CD4-positive, alpha-beta T cell treated with Interferon gamma for 1 hour (primary cell): ENCODE measurements around the gene TMTC1.
"Not testable (repeated sequence)": the region's sequence is repeated elsewhere in the genome, so short reads cannot be mapped to it uniquely, and the experiment has no call there.

ENCODE experiments used
- DNase-seq: peaks from one replicate; pipeline ENCODE4 v3.0.0-alpha.2; 2020

The TMTC1 gene

DNA sequence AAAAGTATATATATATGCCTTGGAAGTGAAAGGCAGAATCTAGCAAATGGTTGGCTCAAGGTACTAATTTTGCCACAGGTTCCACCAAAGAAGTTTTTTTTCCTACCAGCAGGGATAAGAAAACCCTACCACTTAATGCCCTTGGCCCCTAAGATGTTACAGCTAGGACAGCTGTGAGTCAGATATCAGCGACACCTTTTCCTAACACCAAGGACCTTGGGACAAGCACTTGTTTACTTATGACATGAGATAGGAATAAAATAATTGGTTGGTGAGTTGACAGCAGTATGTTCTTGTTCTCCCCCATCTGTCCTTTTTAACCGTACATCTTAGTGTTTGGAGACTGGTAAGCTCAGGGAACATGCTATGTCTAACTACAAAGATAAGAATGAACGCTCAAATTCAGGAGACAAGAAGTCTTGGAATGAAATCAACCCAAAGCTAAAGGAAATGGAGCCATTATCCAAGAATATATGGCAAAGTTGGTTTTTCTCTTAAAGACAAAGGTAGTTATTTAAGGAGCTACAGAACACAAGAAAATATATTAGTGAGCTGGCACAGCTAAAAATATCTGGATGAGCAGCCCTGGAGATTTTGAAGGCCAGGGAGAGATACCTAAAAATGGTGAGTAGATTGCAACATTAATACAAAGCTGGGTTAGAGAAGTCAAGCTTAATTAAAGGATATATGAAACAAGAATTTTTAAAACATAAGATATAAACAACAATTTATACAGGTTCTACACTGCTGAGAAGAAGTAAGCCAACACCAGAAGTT lies 126.8 kb downstream of the TMTC1 start:
- DNase-seq, result no peak

DNA sequence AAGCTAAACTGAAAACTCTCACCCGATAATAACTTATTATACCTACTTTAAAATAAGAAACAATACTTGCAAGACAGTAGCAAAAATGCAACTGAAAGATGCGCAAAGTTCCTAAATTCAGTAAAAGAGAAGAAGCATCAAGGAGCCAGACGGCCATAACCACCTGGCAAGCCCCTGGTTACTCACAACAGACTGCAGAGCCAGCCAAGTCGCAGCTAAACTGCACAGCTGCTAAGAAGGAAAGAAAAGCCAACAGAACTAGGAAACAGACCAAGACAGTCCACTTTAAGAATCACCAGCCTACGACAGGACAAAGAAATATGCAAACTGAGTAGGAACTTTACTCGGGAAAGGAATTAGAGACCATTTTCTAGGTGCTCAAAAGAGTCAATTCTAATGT lies 127.9 kb downstream of the TMTC1 start:
- DNase-seq, result no peak

DNA sequence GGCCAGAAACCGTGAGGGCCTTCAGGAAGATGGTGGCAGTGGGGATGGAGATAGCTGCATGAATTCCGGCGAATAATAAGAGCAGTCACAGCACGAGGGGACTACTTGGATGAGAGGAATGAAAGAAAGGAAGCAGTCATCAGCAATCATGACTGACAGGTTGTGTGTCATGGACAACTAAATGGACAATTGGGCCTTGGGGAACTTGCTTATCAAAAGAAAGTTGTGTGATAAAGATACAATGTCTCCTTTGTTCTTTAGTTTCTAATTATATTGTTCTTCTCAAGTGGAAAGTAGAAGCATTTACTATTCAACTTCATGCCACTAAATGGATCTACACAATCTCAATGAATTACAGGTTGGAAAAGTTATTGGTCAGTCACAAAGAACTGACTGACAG lies 130.5 kb downstream of the TMTC1 start:
- no peak for DNase-seq

DNA sequence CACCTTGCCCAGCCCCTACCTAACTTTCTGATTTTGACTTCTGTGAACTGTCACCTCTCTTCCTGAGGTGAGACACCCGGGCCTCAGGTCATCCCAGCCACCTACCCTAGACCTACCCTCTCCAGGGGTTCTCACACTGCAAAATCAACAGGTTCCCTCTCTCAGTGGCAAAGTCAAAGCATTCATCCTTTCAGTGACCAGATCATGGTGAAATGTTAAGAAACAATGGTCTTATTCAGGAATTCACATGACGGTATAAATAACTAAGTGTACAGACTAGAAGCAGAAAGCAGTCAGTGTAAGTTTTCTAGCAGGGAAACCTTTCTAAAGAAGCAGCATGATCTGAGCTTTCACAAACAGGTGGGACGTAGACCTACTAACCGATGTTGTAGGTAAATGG lies 133.4 kb downstream of the TMTC1 start:
- no peak for DNase-seq

DNA sequence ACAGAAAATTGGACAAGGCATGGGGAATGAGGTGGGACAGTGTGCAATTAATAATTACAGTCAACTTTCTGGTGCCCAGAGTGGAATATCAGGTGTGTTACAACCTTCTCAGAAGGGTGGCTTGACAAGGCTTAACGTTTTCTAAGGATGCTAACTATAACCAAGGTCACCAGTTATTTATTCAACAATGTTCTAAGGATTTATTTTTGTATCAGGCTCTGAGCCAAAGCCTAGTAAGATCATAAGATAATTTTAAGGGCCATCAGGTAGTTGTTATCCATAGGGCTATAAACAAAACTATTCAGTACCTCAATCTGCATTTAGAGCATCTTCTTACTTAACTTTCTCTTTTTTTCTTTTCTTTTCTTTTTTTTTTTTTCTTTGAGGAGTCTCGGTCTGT lies 134.0 kb downstream of the TMTC1 start:
- DNase-seq, result no peak

DNA sequence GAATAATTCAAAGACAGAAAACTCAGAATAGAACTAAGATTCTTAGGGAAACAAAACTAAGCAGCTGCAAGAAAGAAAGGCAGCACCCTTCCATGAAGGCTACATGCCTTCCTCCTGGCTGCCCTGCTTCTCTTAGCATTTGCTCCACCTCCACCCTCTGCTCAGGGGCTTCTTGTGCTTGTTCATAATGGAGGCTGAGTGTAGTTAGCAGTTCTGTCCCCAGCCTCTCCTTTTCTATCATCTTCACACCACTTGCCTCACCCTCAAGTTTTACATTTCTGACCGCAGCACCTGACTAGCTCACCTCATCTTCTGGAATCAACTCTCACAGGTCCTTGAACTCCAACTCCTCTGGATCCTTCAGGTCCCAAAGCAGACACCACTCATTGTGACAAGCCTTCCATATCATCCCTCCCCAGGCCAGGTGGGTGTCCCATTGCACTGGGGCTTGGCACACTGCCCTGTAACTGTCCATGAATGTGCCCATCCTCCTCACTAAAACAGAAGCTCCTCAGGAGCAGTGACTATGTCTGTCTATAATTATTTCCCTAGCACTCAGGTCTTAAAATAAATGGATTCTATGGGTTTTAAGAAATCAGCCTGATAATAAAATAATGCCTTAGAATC lies 139.1 kb downstream of the TMTC1 start:
- no peak for DNase-seq

DNA sequence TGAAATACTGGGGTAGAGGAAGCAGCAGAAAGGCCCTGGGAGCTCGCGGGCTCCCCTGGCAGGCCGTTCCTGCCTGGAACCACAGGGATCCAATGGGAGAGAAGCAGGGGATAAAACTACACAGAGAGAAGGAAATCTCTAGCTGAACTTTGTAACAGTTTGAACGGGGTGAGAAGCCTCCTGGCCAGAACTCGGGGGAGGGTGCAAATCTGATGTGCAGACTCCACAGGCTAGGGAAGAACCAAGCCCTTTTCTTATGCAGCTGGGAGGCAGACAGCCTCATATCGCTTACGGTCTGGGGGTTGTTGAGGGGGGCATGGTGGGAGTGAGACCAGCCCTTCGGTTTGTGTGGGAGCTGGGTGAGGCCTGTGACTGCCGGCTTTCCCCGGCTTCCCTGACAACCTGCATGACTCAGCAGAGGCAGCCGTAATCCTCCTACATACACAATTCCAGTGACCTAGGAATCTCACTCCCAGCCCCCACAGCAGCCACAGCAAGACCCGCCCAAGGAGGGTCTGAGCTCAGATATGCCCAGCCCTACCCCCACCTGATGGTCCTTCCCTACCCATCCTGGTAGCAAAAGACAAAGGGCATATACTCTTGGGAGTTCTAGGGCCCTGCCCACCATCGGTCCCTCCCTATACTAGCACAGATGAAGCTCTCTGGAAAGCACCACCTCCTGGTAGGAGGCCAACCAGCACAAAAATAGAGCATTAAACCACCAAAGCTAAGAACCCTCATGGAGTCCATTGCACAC lies 143.0 kb downstream of the TMTC1 start:
- DNase-seq, result no peak

DNA sequence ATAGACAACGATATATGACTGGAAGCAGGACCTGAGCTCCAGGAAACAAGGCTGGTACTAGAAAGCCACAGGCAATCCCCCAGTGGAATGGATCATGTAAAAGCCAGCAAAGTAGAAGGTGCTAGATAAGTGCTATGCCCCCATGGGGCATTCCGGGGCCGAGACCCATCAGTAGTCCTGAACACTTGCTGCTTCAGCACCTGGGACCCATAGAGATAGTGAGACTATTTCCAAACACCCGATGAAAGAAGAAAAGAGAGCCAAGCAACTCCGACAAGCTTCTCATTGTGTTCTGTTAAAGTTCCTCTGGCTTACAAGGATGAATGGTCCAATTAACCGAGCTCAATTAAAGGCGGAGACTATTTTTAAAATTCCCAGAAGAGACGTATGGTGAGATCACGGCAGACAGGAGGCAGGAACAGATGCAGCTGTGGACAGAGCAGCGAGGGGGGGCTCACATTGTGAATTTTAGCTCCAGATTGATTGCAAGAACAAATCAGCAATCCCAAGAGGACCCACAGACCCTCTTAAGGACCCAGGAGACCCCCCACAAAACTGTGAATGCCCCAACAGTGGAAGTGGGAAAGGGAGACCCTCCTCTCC lies 143.7 kb downstream of the TMTC1 start:
- DNase-seq, result no peak

DNA sequence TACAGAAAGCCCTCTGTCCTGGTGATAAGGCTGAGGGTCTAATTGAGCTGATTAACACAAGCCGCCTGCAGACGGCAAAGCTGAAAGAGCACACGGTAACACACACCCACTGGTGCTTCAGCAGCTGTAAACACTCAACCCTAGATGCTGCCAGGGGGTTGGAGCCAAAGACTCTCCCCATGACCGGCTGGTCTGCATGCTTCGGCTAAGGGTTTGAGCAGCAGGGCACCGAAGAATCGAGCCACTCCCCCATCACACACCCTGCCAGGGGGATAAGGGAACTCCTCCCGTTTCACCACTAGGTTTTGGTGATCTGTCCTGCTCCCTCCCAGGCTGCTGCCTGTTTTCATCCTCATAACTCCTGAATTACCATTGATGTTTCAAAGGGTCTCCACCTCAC lies 145.2 kb downstream of the TMTC1 start:
- DNase-seq, result no peak

DNA sequence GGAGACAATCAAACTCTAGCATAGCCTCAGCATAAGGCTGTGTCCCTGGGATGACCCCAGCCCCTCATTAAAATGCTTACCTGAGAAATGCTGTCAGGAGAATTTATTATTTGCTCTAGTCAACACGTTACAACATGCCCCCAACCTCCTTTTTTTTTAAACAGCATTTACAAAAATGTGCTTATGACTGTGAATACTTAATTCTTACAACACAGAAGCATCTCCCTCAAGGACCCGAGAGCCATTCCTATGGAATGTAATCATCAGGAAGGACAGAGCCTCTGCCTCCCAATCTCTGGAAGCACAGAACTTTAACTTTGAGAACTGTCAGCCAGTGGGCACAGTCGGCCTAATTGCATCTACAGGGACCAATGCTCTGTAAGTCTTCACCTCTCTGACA lies 149.7 kb downstream of the TMTC1 start:
- DNase-seq, result no peak

DNA sequence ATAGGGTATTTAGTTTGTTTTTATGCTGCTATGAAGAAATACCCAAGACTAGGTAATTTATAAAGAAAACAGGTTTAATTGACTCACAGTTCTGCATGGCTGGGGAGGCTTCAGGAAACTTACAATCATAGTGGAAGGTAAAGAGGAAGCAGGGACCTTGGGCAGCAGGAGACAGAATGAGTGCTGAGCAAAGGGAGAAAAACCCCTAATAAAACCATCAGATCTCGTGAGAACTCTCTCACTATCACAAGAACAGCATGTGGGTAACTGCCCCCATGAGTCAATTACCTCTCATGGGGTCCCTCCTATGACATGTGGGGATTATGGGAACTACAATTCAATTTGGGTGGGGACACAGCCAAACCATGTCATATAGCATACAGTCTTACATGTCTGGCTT lies 153.6 kb downstream of the TMTC1 start:
- DNase-seq, result not testable (repeated sequence)

DNA sequence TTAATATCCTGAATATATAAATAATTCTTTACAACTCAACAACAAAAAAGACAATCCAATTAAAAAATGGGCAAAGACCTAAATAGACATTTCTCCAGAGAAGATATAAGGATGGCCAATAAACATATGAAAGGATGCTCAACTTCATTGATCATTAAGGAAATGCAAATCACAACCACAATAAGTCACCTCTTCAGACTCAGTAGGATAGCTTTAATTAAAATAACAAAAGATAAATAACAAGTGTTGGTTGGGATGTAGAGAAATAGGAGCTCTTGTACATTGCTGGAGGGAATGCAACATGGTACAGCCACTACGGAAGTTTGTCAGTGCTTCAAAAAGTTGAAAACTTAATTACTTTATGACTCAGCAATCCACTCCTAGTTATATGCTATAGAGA lies 156.5 kb downstream of the TMTC1 start:
- DNase-seq, result no peak

DNA sequence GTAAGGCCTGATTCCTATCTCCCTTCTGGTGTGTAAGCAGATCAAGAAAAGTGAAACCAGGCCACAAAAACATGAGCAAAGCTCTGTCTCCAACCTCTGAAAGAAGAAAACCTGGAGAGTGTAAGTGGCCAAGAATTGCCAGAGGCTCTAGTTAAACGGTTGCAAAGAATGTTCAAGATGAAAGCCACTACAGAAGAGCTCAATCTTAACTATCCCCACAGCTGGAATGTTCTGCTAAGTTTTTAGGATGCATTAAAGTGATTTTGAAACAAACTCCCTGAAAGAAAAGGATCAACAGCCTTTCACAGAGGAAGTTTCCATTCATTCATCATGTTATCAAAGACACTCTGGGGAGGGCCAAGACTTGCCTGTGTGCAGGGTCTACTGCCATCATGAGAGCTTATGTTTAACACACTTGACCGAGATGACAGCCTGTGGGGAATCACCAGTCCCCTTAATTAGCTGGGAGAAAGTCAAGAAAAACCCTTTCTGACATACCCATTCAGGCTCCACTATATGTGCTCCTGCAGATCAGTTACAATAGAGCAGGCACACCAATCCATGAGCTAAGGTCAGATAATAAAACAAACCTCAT lies 158.3 kb downstream of the TMTC1 start:
- no peak for DNase-seq

DNA sequence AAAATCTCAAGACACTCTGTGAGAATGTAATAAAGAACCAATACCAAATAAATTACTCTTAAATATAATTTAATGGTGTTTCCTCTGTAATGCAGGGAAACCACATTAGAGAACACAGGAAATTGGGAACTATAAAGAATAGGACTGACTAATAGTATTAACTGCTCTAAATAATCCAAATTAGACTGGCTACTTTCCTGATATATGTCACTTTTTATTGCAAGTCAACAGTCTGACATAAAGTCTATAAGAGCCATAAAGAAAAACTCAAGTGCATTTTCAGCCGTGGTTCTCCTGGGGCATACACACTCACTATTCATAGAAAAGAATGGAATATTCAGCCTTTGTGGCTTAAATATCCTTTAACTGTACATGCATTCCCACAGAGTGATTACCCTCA lies 161.5 kb downstream of the TMTC1 start:
- no peak for DNase-seq

DNA sequence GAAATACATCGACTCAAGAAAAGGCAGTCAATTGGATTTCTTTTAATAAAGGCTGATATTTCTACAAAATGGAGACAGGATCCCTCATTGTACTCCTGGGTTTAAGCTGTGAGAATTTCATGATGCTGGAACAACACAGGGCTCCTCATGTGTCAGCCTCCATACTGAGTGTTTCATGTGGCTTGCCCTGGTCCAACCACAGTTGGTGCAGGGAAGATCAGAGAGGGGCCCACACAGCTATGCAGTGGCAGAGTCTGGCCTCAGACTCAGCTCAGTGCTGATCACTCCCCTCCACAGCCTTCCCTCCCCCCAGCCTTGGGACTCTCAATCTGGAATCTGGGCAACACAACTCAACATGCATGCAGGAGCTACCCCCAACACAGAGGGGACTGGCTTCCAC lies 163.7 kb downstream of the TMTC1 start:
- DNase-seq, result no peak

DNA sequence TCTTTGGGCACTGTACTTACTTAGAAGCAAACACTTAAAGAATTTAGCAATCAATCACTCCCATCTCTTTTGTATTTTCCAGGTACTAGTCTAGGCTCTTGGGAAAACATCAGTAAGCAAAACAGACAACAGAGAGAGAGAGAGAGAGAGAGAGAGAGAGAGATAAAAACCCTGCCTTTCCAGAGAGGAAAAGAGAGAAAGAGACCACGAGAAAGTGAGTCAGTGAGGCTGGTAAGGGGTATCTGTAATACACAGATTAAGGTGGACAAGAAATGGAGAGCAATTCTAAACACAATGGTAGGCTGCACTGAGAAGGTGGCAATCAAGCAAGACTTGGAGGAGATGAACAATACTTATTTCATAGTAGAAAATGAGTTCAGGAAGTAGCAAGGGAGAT lies 166.3 kb downstream of the TMTC1 start:
- DNase-seq, result no peak

DNA sequence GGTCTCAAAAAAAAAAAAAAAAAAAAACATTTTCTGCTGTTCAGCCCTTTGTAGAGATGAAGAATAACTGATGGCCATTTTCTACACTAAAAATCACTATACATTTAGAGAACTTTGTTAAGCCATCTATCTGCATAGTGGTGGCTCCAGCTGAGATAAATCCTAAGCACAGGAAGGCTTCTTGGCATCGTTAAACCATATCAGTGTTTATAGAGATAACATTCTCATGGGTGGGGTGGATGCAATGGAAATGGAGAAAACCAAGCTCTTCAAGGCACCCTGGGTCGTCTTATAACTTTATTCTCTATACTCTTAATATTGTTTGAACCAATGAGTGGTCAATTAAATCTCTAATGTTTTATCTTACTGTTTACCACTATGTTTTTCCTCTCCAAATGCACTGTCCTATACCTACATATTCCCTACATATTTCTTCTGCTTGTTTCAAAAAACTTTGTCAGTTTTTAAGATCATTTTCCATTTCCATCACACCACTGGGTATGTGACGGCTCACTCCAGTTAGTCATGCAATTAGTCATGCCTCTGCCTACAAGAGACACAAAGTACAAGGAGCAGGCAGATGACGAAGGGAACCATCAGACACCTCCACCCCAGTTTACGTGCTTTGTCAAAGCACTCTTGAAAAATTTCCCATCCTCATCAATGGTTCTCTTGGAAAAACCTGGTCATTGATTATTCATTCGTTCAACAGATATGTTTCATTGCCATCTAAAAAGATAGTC lies 166.9 kb downstream of the TMTC1 start:
- no peak for DNase-seq

DNA sequence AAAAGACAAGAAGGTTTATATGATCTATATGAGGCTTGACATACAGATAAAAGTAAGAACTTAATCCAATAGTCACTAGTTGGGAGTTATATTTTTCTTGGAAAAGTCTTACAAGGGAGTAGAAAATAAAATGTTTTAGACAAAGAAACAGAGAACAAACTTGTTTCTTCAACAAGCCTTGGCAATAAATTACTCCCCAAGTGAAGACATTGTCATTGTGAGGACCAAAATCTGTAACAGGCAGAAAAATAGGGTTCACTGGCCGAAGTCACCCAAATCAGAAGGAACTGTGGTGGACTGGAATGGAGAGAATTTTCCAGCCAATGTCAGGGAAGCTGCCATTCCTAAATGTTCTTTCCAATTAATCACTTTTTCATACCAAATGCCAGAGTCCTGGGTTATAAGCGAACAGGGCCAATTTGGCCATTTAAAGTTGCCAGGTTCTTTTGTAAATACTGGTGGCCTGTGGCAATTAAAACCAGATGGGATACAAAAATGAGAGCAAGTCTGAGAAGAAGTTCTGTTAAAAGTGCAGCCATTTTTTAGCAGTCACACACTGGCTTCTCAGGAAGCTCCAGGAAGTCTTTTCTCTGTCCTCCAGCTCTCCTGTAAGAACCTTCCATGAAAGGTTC lies 168.9 kb downstream of the TMTC1 start:
- DNase-seq, result no peak

DNA sequence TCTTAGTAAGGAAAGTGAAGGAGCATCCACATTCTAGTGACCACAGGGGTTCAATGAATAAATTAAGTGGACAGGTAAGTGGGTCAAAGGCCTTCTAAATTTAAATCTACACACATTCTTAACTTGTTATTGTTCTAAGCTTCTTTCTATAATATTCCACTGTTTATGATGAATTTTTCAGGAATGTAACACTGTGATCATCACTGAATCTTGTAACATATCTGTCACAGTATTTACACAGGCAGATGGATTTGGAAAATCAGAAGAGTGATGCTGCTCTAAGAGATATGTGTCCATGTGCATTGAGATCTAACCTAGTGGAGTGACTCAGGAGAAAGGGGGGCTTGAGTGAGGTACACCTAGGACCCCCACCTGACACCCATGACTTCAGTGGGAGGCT lies 170.8 kb downstream of the TMTC1 start:
- no peak for DNase-seq

DNA sequence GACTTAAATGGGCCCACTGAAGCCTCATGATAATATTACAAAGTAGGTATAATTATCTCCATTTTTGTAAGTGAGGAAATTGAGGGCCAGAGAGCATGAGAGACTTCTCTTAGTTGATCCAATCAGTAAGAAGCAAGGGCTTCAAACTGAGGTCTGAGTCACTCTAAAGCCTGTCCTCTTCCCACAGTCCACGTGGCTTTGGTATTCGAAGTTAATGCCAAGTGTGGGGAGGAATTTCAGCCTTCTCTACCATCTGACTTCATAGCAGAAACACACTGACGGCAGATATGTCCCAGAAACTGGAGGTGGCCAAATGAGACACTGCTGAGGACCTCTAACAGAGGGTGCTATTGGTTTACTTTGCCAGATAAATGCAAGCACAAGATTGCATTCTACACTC lies 171.8 kb downstream of the TMTC1 start:
- no peak for DNase-seq

DNA sequence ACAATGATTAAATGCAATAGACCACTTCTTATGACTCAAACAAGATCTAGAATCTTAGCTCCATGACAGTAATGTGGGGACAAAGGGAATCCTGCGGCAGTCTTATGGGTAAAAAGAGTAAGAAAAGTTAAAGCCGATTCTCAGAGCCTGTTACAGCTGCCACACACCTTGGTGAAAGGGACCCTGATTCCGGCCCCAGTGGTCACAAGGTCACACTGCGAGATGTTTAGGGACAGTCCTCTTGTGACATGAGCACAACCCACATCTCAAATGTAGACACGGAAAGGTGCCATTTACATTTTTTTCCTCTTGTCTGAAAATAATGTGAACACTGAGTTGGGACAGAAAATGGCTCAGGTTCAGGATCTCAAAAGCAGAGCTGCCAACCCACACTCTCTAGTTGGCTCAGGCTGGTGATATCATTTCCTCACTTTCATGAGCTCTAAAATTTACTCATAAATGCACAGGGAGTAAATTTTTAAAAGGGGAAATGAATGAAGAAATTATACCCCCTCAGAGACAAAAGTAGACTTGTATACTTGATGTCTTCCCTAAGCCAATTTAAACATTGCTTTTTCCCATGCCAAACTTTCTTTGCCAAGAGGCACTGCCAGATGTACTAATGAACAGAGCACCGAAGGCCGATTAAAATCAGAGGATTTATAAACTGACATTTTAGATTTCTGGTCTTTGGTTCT lies 173.1 kb downstream of the TMTC1 start:
- DNase-seq, result no peak
